Gastroesophageal sphincter (tissue), 3 donors: Measurements from ENCODE around the gene NRF1.

ENCODE experiments used
- POLR2A ChIP-seq, 2 donors: fragments of 450-650 bp; IDR thresholded peaks; one replicate each; pipeline ENCODE4 v1.6.1; 2017; ENCODE audit warnings: antibody characterized with exemption in 2 of 2, mild to moderate bottlenecking in 2 of 2, moderate library complexity in 1 of 2
- TF ChIP-seq, protein P1 (sequence below), 4 experiments: fragments of 200-600 bp in 2 of 4; fragments of 450-650 bp in 2 of 4; sonication (generic) in 1 of 4; IDR thresholded peaks; one replicate each; pipeline ENCODE4 v1.5.1; 2017 to 2019; ENCODE audit warnings: antibody characterized with exemption in 4 of 4, mild to moderate bottlenecking in 2 of 4, moderate library complexity in 2 of 4

DNA sequence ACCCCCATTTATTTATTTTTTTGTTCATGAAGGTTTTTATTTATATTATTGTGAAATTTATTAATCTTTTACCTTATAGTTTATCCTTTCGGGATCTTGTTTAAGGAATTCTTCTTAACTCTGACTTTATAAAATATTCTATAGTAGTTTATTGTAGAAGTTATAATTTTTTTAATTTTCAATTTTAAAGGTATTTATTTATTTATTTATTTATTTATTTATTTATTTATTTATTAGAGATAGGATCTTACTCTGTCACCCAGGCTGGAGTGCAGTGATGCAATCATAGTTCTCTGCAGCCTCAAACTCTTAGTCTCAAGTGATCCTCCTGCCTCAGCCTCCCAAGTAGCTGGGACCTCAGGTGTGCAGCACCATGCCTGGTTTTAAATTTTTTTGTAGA, 56.0 kb downstream of the NRF1 start:
- TF ChIP-seq, protein P1, sequence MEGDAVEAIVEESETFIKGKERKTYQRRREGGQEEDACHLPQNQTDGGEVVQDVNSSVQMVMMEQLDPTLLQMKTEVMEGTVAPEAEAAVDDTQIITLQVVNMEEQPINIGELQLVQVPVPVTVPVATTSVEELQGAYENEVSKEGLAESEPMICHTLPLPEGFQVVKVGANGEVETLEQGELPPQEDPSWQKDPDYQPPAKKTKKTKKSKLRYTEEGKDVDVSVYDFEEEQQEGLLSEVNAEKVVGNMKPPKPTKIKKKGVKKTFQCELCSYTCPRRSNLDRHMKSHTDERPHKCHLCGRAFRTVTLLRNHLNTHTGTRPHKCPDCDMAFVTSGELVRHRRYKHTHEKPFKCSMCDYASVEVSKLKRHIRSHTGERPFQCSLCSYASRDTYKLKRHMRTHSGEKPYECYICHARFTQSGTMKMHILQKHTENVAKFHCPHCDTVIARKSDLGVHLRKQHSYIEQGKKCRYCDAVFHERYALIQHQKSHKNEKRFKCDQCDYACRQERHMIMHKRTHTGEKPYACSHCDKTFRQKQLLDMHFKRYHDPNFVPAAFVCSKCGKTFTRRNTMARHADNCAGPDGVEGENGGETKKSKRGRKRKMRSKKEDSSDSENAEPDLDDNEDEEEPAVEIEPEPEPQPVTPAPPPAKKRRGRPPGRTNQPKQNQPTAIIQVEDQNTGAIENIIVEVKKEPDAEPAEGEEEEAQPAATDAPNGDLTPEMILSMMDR (IDR thresholded peaks at IDR 0.05): no peak
- TF ChIP-seq POLR2A (IDR thresholded peaks at IDR 0.05): no peak
